ENCODE measurements around the gene DEPP1. TPM values are rescaled to one million over a fixed set of nuclear protein-coding genes. Genes with fewer than 3 reads are reported as not detected.

DEPP1 gene
- total and polyA plus RNA-seq, 7 donors: 16.0 to 294 (median 53.7) TPM

DNA sequence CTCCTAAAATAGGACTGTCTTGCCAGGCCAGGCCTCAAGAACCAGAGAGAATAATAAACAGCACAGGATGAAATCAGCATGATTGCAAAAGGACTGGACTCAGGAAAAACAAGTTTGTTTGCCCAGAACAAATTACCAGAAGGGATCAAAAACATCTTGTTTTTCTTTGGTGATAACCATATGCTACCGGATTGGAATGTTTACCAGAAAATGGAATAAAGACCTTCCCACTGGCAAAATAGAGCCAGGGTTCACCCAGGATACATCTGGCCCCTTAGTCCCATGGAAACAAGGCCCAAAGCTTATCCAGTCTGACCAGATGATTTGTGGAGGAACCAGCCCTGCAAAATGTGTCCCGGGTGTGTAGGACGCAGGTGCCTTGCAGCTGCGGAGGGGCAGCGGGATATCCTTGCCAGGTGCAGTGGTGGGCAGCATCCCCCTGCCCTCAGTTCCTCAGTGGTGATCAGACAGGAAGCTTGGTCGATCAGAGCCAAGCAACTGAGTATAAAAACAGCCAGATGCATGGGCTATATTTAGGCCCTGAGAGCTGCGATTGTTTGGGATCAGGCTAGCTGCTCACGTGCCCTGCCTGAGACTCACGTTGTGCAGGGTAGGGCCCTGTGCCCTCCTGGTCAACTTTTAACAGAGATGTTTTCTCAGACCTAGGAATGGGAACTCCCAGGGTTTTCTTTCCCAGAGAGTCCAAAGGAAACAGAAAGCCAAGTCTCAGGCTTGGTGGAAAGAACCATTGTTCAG, 17.5 kb upstream of the DEPP1 start:
- DNase-seq: peak; percentile 91
- 29 to 48% methylated on average over 9 of the region's 9 CpGs for WGBS, 2 donors
- TF ChIP-seq EP300 (IDR thresholded peaks at IDR 0.05): peak in 2 of 4 donors; percentile 21 to 42
- TF ChIP-seq POLR2A (IDR thresholded peaks at IDR 0.05): no peak
- no peak for TF ChIP-seq CTCF (IDR thresholded peaks at IDR 0.05)
- TF ChIP-seq POLR2AphosphoS5 (IDR thresholded peaks at IDR 0.05): peak; percentile 52 to 79 (median 62)
- H3K4me3 ChIP-seq: no peak overlapping the region
- no peaks in the 10 kb centered on the region for H3K27me3 ChIP-seq
- intact Hi-C loops (cut with DNase I): no loop called here
- no peaks in the 10 kb centered on the region for H3K9me3 ChIP-seq
- peak overlapping the region; percentile 78 to 97 (median 88) for H3K27ac ChIP-seq
- peaks cover 0 to 21% (median 9%) of the 10 kb centered on the region in 4 donors for H3K36me3 ChIP-seq
- H3K4me1 ChIP-seq: peaks cover 0 to 61% (median 39%) of the 10 kb centered on the region in 4 donors

DNA sequence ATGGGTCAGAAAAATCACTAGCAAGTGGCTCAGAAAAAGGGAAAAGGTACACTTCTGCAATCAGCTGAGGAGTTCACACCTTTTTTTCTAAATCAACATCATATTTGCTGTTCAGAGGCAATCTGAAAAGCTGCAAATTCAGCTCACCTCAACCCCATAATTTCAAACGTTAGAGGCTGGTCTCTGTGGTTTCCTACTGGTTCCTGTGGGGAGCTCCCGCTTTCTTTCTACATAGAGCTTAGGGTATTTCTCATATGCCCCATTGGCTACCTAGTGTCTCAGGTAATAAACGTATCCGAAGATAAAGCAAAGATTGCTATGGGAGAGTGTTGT, 16.9 kb upstream of the DEPP1 start:
- 31 to 61% methylated on average over 4 of the region's 4 CpGs for WGBS, 2 donors
- intact Hi-C loops (cut with DNase I): no loop called here
- Histone ChIP-seq H3K9me3 (no peaks in the 10 kb centered on the region), H3K36me3 (peaks cover 0 to 27% (median 10%) of the 10 kb centered on the region in 4 donors), H3K4me1 (peaks cover 0 to 65% (median 38%) of the 10 kb centered on the region in 4 donors), H3K4me3 (no peak overlapping the region), H3K27me3 (no peaks in the 10 kb centered on the region), H3K27ac (peak overlapping the region; percentile 78 to 97 (median 88))
- TF ChIP-seq EP300 (IDR thresholded peaks at IDR 0.05): no peak
- TF ChIP-seq POLR2A (IDR thresholded peaks at IDR 0.05): no peak
- TF ChIP-seq POLR2AphosphoS5 (IDR thresholded peaks at IDR 0.05): no peak
- TF ChIP-seq CTCF (IDR thresholded peaks at IDR 0.05): no peak
- DNase-seq: no peak

GRCh38 chr10:44994752-44995530, 16.3 kb upstream of the DEPP1 start:
- H3K9me3 ChIP-seq: no peaks in the 10 kb centered on the region
- TF ChIP-seq POLR2AphosphoS5 (IDR thresholded peaks at IDR 0.05) (peak in 1 of 4 donors; percentile 4), CTCF (IDR thresholded peaks at IDR 0.05) (no peak)
- peak; percentile 67 for DNase-seq
- intact Hi-C loops (cut with DNase I): no loop called here
- H3K36me3 ChIP-seq: peaks cover 0 to 28% (median 10%) of the 10 kb centered on the region in 4 donors
- 86 to 92% methylated on average over 9 of the region's 9 CpGs for WGBS, 2 donors
- H3K27ac ChIP-seq: peak overlapping the region; percentile 78 to 97 (median 88)
- no peaks in the 10 kb centered on the region for H3K27me3 ChIP-seq
- H3K4me1 ChIP-seq: peaks cover 0 to 64% (median 34%) of the 10 kb centered on the region in 4 donors
- no peak overlapping the region for H3K4me3 ChIP-seq

- TF ChIP-seq CTCF (IDR thresholded peaks at IDR 0.05) (no peak), POLR2AphosphoS5 (IDR thresholded peaks at IDR 0.05) (no peak), POLR2A (IDR thresholded peaks at IDR 0.05) (no peak), EP300 (IDR thresholded peaks at IDR 0.05) (no peak)
- 89 to 90% methylated on average over 11 of the region's 11 CpGs for WGBS, 2 donors
- H3K27me3 ChIP-seq: no peaks in the 10 kb centered on the region
- DNase-seq: peak; percentile 54
- peaks cover 0 to 59% (median 31%) of the 10 kb centered on the region in 4 donors for H3K4me1 ChIP-seq
- peaks cover 0 to 35% (median 10%) of the 10 kb centered on the region in 4 donors for H3K36me3 ChIP-seq
- H3K9me3 ChIP-seq: no peaks in the 10 kb centered on the region
- H3K27ac ChIP-seq: peak overlapping the region; percentile 78 to 97 (median 88)
- intact Hi-C loops (cut with DNase I): no loop called here
- H3K4me3 ChIP-seq: no peak overlapping the region
Measured at GRCh38 chr10:44993922-44994751, 15.5 kb upstream of the DEPP1 start.
